ENCODE results near the gene AGFG2.
A peak's percentile ranks its signal among the peaks of the same experiment; 100 is the strongest.
"Not testable (repeated sequence)": the region's sequence is repeated elsewhere in the genome, so short reads cannot be mapped to it uniquely, and the experiment has no call there.

AGFG2 gene

GRCh38 chr7:100492738-100493475 lies 46.1 kb upstream of the AGFG2 start:
- no peak for TF ChIP-seq CTCF (IDR thresholded peaks at IDR 0.05; ENCODE audit: poor library complexity, severe bottlenecking)
- DNase-seq (ENCODE audit: low spot score) (no peak), ATAC-seq (ENCODE audit: low read depth) (no peak)
- H3K9me3 ChIP-seq (ENCODE audit: severe bottlenecking) = no peaks in the 10 kb centered on the region
- no peaks in the 10 kb centered on the region for H3K4me1 ChIP-seq (ENCODE audit: insufficient read depth, poor library complexity, severe bottlenecking)
- H3K4me3 ChIP-seq (ENCODE audit: severe bottlenecking) = peak overlapping the region; percentile 20
- no peak overlapping the region for H3K27ac ChIP-seq (ENCODE audit: poor library complexity, severe bottlenecking)
- no peaks in the 10 kb centered on the region for H3K27me3 ChIP-seq (ENCODE audit: insufficient read depth, poor library complexity, severe bottlenecking)
- no peaks in the 10 kb centered on the region for H3K36me3 ChIP-seq (ENCODE audit: low read depth)

GRCh38 chr7:100493476-100494264 lies 45.3 kb upstream of the AGFG2 start:
- TF ChIP-seq CTCF (IDR thresholded peaks at IDR 0.05; ENCODE audit: poor library complexity, severe bottlenecking) = peak; percentile 9
- H3K9me3 ChIP-seq (ENCODE audit: severe bottlenecking) = no peaks in the 10 kb centered on the region
- no peaks in the 10 kb centered on the region for H3K4me1 ChIP-seq (ENCODE audit: insufficient read depth, poor library complexity, severe bottlenecking)
- H3K36me3 ChIP-seq (ENCODE audit: low read depth) = no peaks in the 10 kb centered on the region
- peak overlapping the region; percentile 20 for H3K4me3 ChIP-seq (ENCODE audit: severe bottlenecking)
- H3K27ac ChIP-seq (ENCODE audit: poor library complexity, severe bottlenecking) = no peak overlapping the region
- no peaks in the 10 kb centered on the region for H3K27me3 ChIP-seq (ENCODE audit: insufficient read depth, poor library complexity, severe bottlenecking)
- ATAC-seq (ENCODE audit: low read depth) (peak; percentile 62), DNase-seq (ENCODE audit: low spot score) (no peak)

GRCh38 chr7:100496509-100496908 lies 42.5 kb upstream of the AGFG2 start:
- Histone ChIP-seq H3K27ac (ENCODE audit: poor library complexity, severe bottlenecking) (no peak overlapping the region), H3K27me3 (ENCODE audit: insufficient read depth, poor library complexity, severe bottlenecking) (no peaks in the 10 kb centered on the region), H3K4me3 (ENCODE audit: severe bottlenecking) (no peak overlapping the region), H3K4me1 (ENCODE audit: insufficient read depth, poor library complexity, severe bottlenecking) (no peaks in the 10 kb centered on the region), H3K36me3 (ENCODE audit: low read depth) (no peaks in the 10 kb centered on the region), H3K9me3 (ENCODE audit: severe bottlenecking) (no peaks in the 10 kb centered on the region)
- DNase-seq (ENCODE audit: low spot score) (no peak), ATAC-seq (ENCODE audit: low read depth) (no peak)
- no peak for TF ChIP-seq CTCF (IDR thresholded peaks at IDR 0.05; ENCODE audit: poor library complexity, severe bottlenecking)

GRCh38 chr7:100500743-100501142 lies 38.3 kb upstream of the AGFG2 start:
- not testable (repeated sequence) for H3K9me3 ChIP-seq (ENCODE audit: severe bottlenecking); DNase-seq (ENCODE audit: low spot score); H3K36me3 ChIP-seq (ENCODE audit: low read depth); ATAC-seq (ENCODE audit: low read depth); H3K27ac ChIP-seq (ENCODE audit: poor library complexity, severe bottlenecking); H3K4me1 ChIP-seq (ENCODE audit: insufficient read depth, poor library complexity, severe bottlenecking); H3K27me3 ChIP-seq (ENCODE audit: insufficient read depth, poor library complexity, severe bottlenecking); H3K4me3 ChIP-seq (ENCODE audit: severe bottlenecking)

- Histone ChIP-seq H3K4me1 (ENCODE audit: insufficient read depth, poor library complexity, severe bottlenecking) (peaks cover 13% of the 10 kb centered on the region), H3K27ac (ENCODE audit: poor library complexity, severe bottlenecking) (peak overlapping the region; percentile 19)
- not testable (repeated sequence) for H3K4me3 ChIP-seq (ENCODE audit: severe bottlenecking); H3K36me3 ChIP-seq (ENCODE audit: low read depth); DNase-seq (ENCODE audit: low spot score); H3K9me3 ChIP-seq (ENCODE audit: severe bottlenecking); H3K27me3 ChIP-seq (ENCODE audit: insufficient read depth, poor library complexity, severe bottlenecking); ATAC-seq (ENCODE audit: low read depth)
These were observed 35.0 kb upstream of the AGFG2 start for GRCh38 chr7:100504031-100504430.
